GM12892 (cell line): ENCODE results near the gene TMEM232.

ENCODE experiments used
- POLR2A ChIP-seq: IDR thresholded peaks from 2 replicates; pipeline ENCODE4 v1.6.1; 2011; ENCODE audit warnings: low read depth, low read length, control low read depth
- POLR2AphosphoS5 ChIP-seq: IDR thresholded peaks from 2 replicates; pipeline ENCODE4 v1.6.1; 2011; ENCODE audit warnings: low read depth, low read length, control low read depth

- no peak for TF ChIP-seq POLR2A
- no peak for TF ChIP-seq POLR2AphosphoS5
Measured at GRCh38 chr5:110398951-110399350, 327.5 kb downstream of the TMEM232 start.
